Inflammatory macrophage (primary cell): ENCODE measurements around the gene PSMD2.

Experiments
- DNase-seq, 2 donors: peaks; one replicate each; pipeline ENCODE4 v3.0.0-alpha.2; 2020 to 2022

The PSMD2 gene

GRCh38 chr3:184341925-184342324 lies 42.9 kb downstream of the PSMD2 start:
- no peak for DNase-seq

DNA sequence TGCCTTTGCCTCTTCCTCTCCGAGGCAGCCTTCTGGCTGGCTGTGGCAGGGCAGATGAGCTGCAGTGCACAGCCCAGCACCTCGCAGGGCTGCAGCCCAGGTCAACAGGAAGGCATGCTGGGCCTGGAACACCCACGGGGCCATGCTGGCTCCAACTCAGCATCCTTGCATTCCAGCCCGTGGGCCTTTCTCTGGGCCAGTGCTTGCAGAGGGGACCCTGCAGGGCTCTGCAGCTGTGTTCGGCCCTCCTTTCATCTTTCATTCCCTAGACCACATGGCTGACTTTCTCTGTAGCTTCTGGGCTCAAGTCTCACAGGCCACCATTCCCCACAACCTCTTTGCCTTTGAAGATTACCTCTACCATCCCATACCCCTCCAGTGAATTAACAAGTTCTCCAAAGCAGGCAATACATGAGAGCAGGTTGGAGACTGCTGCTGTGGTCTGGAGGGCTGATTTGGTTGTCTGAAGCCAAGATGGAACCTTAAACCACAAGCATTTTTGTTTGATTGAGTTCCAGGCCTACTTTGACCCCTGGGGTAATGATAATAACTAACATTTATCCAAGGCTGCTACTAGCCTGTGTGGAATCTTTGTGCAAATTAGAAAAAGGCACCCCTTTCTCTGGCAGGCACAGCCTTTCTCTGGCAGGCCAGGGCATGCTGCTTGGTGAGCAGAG lies 44.3 kb downstream of the PSMD2 start:
- DNase-seq = no peak

GRCh38 chr3:184344579-184345316 lies 45.7 kb downstream of the PSMD2 start:
- DNase-seq = no peak

DNA sequence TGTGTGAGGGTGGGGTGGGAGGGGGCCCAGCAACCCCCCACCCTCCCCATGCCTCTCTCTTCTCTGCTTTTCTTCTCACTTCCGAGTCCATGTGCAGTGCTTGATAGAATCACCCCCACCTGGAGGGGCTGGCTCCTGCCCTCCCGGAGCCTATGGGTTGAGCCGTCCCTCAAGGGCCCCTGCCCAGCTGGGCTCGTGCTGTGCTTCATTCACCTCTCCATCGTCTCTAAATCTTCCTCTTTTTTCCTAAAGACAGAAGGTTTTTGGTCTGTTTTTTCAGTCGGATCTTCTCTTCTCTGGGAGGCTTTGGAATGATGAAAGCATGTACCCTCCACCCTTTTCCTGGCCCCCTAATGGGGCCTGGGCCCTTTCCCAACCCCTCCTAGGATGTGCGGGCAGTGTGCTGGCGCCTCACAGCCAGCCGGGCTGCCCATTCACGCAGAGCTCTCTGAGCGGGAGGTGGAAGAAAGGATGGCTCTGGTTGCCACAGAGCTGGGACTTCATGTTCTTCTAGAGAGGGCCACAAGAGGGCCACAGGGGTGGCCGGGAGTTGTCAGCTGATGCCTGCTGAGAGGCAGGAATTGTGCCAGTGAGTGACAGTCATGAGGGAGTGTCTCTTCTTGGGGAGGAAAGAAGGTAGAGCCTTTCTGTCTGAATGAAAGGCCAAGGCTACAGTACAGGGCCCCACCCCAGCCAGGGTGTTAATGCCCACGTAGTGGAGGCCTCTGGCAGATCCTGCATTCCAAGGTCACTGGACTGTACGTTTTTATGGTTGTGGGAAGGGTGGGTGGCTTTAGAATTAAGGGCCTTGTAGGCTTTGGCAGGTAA lies 46.5 kb downstream of the PSMD2 start:
- DNase-seq = peak; percentile 83 to 87

- DNase-seq = no peak
Observed at GRCh38 chr3:184346480-184347190, 47.6 kb downstream of the PSMD2 start.

- DNase-seq = no peak
Observed at GRCh38 chr3:184347321-184348056, 48.4 kb downstream of the PSMD2 start.

DNA sequence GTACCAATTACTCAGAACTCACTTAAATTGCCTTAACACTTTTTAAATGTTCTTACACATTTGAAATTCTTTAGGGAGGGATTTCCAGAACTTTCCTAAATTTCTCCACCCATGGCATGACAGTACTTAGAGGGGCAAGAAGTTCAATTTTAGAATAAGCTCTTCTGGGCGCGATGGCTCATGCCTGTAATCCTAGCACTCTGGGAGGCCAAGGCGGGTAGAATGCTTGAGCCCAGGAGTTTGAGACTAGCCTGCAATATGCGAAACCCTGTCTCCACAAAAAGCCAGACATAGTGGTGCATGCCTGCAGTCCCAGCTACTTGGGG lies 49.0 kb downstream of the PSMD2 start:
- no peak for DNase-seq

GRCh38 chr3:184349563-184350470 lies 50.8 kb downstream of the PSMD2 start:
- DNase-seq = no peak

DNA sequence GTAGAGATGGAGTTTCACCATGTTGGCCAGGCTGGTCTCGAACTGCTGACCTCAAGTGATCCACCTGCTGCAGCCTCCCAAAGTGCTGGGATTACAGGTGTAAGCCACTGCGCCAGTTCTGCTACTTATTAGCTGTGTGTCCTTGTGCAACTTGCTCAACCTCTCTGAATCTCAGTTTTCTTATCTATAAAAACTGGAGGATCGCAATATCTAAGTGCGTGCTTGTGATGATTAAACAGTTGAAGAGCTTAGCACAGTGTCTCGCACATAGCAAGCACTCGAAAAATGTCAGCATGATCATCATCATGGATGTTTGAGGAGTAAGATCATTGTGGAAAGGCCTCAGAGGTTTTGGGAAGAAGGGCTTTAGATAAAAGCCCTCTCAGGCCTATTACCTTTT lies 51.6 kb downstream of the PSMD2 start:
- DNase-seq = no peak

DNA sequence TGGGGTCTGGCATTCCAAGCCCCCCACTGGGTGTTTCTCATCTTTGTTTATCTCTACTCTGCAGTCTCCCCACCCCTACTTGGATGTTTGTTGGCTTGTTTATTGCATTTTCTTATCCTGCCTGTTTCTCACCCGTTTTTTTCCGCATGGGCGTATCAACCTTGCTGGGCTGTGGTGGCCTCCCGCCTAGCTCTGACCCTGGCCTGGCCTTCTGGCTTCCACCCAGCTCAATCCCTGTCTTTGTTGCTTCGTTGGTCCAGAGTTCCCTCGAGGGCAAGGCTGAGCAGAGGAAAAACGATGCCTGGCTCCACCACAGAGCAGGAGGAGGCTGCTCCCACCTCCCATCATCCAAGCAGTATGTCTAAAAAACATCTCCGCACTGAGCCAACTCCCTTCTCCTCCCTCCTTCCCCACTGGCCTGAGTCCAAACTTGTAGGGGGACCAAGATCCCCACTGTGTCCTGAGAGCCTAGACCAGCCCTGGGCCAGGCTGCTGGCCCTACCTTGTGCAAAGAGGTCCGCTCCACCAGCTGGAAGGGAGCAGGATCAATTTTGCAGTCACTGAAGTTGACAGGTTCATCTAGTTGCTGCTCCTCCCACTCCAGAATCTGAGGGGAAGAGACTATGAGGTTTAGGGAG lies 52.6 kb downstream of the PSMD2 start:
- DNase-seq = no peak

- no peak for DNase-seq
Observed at GRCh38 chr3:184352149-184352785, 53.2 kb downstream of the PSMD2 start.

GRCh38 chr3:184352897-184353545 lies 54.0 kb downstream of the PSMD2 start:
- no peak for DNase-seq

DNA sequence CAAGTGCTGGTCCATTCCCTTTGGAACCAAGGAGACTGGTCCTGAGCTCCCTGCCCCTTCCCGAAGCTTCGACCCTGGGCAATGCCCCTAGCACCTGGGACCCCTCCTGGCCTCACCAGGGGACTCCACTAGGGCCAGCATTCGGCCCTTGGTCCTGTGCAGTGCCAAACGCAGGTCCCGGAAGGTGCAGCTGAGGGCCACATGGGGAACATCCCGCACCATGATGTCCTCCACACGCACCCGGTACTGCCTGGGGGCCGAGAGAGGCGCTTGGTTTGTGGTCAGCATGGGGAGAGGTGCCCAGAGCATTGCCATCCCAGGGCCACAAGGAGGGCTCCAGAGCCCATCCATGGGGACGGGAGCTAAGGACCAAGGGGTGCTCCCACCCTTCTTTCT lies 54.5 kb downstream of the PSMD2 start:
- no peak for DNase-seq

GRCh38 chr3:184354121-184354728 lies 55.2 kb downstream of the PSMD2 start:
- DNase-seq = peak; percentile 30 to 31

GRCh38 chr3:184354754-184355153 lies 55.7 kb downstream of the PSMD2 start:
- no peak for DNase-seq

DNA sequence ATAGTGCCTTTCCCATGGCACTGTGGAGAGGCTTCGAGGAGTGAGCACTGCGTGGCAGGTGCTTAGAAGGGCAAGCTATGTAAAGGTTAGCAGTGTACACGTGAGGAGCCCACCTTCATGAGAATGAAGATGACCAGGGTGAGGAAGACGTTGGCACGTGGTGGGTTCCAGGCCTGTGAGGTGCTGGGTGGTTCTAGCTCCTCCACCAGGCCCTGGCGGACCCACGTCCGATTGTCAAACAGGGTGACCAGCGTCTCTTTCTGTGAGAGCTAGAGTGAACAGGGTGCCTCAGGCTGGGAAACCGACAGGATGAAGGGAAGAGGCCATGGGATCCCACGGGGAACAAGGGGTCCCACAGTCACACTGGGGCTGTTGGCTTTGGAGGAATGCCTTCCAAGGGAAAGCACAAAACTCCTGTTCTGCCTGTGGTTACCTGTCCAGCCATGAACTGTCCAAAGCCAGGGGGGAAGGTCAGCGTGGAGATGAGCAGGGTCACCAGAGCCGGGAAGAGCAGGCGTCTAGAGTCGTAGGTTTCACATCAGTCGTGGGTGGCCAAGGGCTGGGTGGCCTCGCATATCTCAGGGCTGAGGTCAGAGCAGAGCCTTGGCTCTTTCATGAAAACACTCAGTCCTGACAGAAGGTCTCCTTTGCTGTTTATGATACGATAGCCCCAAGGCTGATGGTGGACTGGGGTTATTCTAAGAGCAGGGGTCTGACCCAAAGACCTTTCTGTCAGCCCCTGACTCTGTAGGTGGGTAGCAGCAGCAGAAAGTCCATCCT lies 56.4 kb downstream of the PSMD2 start:
- no peak for DNase-seq

DNA sequence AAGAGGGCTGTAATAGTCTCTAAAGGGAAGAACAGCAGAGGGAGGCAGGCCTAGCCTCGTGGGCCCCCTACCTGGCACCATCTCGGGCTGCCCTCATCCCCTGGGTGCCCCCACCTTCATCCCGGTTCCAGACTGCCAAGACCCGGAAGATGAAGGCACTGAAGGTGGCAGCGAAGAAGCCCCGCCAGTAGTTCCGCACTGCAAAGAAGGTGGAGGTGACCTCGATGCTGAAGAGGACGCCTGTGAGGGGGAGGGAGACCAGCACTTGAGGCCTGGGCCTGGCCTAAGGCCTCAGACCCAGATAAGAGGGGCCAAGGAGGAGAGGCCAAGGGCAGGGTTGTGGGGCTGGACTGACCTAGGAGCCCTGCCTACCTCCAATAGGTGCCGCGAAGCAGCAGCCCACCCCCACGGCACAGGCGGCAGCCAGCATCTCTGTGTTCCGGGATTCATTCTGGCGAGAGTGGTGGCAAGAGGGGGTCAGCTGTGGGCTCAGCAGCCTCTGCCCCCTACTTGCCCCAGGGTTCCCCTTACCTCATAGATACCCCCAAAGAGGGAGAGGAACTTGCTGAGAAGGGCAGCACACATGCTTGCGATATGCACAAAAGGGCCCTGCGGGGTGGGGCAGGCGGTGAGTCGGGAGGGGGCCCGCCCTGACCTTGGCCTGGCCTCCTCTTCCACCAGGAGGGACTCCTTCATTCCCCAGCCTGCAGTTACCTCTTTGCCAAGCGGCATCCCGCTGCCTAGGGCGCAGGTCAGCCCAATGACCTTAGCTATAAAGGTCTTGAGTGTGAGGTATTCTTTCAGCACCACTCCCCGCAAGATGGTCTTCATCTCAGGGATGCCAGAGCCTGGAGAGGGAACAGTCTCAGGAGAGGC lies 58.4 kb downstream of the PSMD2 start:
- no peak for DNase-seq
